ENCODE measurements around the gene RAB3A.

RAB3A gene

DNA sequence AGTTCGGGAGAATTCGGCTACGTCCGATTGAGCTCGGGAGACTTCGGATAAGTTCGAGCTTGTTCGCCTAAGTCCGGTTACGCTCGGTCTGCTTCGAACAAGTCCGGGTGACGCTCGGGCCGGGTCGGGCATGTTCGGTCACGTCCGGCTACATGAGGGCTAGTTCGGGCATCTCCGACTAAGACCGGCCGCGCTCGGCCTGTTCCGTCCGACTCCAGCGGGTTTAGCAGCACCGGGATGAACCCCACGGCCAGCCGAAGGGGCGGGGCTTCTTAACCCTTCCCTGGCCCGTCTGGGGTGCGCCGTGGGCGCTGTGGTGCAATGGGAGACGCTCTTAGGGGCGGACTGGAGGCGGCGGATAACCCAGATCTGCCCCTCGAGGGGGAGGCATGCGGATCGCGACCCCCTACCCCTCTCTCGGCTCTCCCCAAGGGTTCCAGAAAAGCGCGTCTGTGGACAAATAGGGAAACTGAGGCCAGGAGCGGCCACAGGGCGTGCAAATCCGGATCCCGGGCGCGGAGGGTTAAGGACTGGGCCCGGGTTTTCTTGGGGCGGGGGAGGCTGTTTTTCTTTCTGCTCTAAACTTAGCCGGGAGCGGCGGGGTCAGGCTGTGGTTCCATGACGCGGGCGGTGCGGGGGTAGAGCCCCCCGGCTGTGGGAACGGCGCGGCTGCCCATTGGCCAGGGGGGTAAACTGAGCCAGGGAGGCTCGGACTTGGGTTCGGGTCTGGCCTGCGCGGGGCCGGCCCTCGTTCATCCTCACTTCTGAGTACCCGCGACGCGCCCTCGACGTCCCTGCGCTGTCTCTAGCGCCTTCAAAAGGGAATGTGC is 20.9 kb upstream of the RAB3A start:
- peak; percentile 98 for DNase-seq (ENCODE audit: low read depth)
- peak overlapping the region; percentile 49 for H3K4me3 ChIP-seq (ENCODE audit: low read length)
- TF ChIP-seq, protein P1, sequence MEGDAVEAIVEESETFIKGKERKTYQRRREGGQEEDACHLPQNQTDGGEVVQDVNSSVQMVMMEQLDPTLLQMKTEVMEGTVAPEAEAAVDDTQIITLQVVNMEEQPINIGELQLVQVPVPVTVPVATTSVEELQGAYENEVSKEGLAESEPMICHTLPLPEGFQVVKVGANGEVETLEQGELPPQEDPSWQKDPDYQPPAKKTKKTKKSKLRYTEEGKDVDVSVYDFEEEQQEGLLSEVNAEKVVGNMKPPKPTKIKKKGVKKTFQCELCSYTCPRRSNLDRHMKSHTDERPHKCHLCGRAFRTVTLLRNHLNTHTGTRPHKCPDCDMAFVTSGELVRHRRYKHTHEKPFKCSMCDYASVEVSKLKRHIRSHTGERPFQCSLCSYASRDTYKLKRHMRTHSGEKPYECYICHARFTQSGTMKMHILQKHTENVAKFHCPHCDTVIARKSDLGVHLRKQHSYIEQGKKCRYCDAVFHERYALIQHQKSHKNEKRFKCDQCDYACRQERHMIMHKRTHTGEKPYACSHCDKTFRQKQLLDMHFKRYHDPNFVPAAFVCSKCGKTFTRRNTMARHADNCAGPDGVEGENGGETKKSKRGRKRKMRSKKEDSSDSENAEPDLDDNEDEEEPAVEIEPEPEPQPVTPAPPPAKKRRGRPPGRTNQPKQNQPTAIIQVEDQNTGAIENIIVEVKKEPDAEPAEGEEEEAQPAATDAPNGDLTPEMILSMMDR (conservative IDR thresholded peaks at IDR 0.05; ENCODE audit: low read length): no peak

DNA sequence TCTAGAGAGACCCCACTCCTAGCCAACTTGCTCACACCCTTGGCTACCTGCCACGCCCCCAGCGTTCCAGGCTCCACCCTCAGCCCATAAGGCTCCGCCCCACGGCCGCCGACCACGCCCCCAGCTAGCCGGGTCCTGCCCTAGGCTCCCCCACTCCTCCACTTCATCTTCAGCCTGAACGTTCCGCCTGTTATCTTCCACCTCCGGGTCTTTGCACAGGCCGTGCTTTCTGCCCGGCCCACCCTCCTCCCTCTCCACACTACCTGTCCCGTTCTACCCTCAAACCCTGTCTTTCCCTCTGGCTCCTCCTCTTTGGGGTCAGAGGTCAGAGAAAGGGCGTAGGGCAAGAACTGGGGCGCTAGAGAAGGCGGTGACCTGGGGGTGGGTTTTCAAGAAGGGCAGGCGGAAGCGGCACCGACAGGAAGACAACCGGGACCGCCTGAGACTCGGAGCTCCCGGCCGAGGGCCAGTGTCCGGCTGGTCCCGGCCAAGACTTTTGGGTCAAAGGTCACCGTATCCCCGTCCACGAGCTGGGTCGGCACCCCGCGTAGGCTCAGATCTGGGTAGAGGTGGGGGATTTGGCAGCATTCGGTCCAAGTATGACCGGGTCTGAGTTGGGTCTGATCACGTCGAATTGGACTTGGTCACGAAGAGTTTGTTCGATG is 20.1 kb upstream of the RAB3A start:
- TF ChIP-seq, protein P1 (conservative IDR thresholded peaks at IDR 0.05; ENCODE audit: low read length): no peak
- H3K4me3 ChIP-seq (ENCODE audit: low read length): peak overlapping the region; percentile 41
- DNase-seq (ENCODE audit: low read depth): no peak

DNA sequence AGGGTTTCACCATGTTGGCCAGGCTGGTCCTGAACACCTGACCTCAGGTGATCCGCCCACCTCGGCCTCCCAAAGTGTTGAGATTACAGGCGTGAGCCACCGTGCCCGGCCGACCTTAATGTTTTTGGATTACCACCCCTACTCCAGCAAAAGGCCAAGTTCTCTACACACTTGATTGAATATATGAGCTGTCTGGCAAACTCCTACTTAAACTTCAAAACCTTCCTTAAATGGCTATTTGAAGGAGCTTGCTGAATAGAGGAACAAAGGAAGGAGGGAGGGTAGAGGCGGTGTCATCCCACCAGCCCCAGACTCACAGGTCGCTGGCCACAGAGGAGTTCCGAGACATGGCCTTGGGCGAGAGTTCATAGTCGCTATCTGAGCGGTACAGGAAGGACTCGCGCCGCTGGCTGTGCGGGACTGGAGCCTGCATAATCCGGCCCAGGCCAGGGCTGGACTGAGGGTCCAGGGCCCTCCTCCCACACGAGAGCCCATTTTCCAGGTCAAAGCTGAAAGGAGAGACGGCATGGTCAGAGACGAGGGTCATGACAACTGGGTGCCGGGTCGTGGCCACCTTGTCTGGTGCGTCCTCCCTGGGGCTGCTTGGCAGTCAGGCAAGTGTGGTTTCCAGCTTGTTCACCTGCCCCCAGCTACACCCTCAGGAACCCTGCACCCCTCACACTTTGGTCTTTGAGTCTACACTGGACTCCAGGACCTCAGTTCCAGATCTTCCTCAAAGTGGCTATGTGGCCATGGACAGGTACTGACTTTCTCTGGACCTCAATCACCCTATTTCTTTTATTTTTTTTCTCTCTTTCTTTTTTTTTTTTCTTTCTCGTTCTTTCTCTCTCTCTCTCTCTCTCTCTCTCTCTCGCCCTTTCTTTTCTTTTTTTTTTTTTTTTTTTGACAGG is 18.2 kb upstream of the RAB3A start:
- H3K4me3 ChIP-seq (ENCODE audit: low read length): no peak overlapping the region
- no peak for DNase-seq (ENCODE audit: low read depth)
- TF ChIP-seq, protein P1 (conservative IDR thresholded peaks at IDR 0.05; ENCODE audit: low read length): no peak

DNA sequence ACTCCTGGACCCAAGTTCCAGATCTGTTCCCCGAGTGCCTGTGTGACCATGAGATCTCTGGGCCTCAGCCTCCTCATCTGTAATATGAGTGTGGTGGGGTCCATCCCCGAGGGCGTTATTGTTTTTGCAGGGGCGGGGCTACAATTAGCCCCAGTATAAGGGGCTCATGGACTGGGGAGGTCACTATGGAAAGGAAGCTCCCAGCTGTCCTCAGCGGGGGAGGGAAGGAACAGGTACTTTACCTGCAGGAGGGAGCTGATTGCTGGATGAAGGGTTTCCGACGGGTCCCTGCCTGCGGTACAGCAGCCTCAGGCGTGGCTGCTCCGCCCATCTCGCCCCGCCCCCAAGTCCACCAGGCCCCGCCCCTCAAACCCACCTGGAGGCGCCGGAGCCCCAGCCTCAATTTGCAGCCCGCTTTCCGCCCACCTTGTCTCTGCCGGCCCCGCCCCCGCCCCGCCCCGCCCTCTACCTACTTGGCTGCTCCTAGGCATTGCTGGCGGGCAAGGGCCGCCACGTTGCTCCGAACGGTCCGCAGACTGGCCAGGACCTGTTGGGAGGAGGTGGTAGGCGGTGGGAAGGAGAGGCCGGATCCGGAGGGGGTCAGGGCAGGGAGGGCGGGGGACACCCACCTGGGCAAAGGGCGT is 16.9 kb upstream of the RAB3A start:
- H3K4me3 ChIP-seq (ENCODE audit: low read length): no peak overlapping the region
- TF ChIP-seq, protein P1 (conservative IDR thresholded peaks at IDR 0.05; ENCODE audit: low read length): no peak
- DNase-seq (ENCODE audit: low read depth): no peak

DNA sequence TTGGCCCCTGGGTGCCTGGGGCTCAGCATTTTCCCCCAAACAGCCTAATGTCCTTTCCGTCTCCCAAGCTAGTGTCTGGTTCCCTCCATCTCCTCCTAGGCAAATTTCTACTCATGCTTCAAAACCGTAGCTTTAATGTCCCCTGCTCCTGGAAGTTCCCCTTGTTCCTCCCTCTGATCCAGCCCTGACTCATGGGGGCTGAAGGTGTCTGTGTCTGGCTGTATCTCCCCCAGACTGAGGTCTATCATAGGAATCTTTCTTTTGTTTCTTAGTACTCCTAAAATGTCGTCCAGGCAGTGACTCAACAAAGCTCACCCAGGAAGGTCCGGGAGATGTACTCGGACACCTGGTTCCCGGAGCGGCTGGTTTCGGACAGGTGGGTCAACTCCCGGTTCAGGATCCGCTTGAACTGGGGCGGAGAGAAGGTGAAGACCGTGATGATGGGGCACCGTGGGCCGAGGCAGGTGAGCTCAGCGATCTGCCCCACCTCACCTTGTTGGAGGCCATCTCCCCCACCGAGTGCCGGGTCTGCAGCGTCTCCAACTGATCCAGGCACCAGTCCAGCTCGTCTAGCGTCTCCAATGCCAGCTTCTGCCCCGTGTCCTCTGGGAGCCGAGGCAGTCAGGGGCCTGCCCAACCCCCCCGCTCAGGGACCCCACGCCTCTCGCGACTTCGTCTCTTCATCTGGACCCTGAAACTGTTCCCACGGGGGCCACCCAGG is 16.2 kb upstream of the RAB3A start:
- TF ChIP-seq, protein P1 (conservative IDR thresholded peaks at IDR 0.05; ENCODE audit: low read length): no peak
- H3K4me3 ChIP-seq (ENCODE audit: low read length): no peak overlapping the region
- DNase-seq (ENCODE audit: low read depth): no peak

DNA sequence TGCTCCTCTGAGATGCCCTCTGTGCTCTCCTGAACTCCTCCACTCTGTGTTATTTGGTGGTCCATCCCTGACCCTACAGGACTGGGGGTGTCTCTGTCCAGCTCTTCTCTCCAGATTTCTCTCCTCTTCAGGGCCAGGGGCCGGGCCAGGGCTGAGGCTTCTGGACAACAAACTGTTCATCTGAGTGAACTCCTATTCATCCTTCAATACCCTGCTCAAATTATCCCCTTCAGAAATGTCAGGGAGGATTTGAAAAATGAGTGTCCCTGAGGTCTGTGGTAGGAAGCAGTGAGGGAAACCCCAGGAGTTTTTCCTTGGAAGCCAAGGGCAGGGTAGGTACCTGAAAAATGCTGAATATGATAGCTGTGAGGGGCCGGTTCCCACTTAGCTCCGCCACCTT is 14.8 kb upstream of the RAB3A start:
- no peak overlapping the region for H3K4me3 ChIP-seq (ENCODE audit: low read length)
- TF ChIP-seq, protein P1 (conservative IDR thresholded peaks at IDR 0.05; ENCODE audit: low read length): no peak
- no peak for DNase-seq (ENCODE audit: low read depth)
